Pancreas (tissue), 10 donors: ENCODE measurements around the gene GRPR. TPM values are rescaled to one million over a fixed set of nuclear protein-coding genes. Genes with fewer than 3 reads are reported as not detected.
A peak's percentile ranks its signal among the peaks of the same experiment; 100 is the strongest.

ENCODE experiments used
- ATAC-seq, 4 donors: fragments of 200-7000 bp; cut with Tn5 transposase; one replicate each; pipeline versions ENCODE4 v1.8.0 to v1.9.1; 2020; ENCODE audit warnings: mild to moderate bottlenecking in 4 of 4, moderate library complexity in 4 of 4
- DNase-seq, 6 donors: peaks; one replicate each; pipeline ENCODE4 v3.0.0-alpha.2; 2020
- FAIRE-seq: peaks from 2 replicates; lab custom pipeline; 2012; peaks lifted over from hg19 to GRCh38; lab: Jason Lieb, UNC
- H3K27ac ChIP-seq, 4 donors: fragments of 200-600 bp; sonication (generic); 1 replicate in 3 of 4; 2 replicates in 1 of 4; pipeline versions ENCODE4 v1.5.0 to v1.8.0; 2020
- H3K27me3 ChIP-seq, 4 donors: fragments of 200-600 bp; one replicate each; pipeline ENCODE4 v1.8.0; 2021
- H3K36me3 ChIP-seq, 3 donors: fragments of 200-600 bp; sonication (generic) in 1 of 3; one replicate each; pipeline versions ENCODE4 v1.5.0 to v1.8.0; 2020 to 2021
- H3K4me1 ChIP-seq, 3 donors: fragments of 200-600 bp; one replicate each; pipeline ENCODE4 v1.8.0; 2021
- H3K4me3 ChIP-seq, 4 donors: fragments of 200-600 bp; sonication (generic) in 2 of 4; one replicate each; pipeline versions ENCODE4 v1.5.0 to v1.8.0; 2020 to 2021
- H3K9me3 ChIP-seq, 4 donors: fragments of 200-600 bp; one replicate each; pipeline ENCODE4 v1.8.0; 2021
- WGBS, 2 donors: extraction: QIAGEN DNeasy Blood & Tissue Kit; methylation state at CpG; one replicate each; pipeline ENCODE4 v1.1.7; 2013; 5-methylcytosine and 5-hydroxymethylcytosine counted together
- intact Hi-C, 3 donors: fragments of 100-400 bp; cut with DNase I; formaldehyde crosslinking; loops; one replicate each; pipeline versions ENCODE4 v1.11.1 to v1.14.2; 2022
- polyA plus RNA-seq, 2 donors: library from polyadenylated mRNA; stranded (reverse); fragments of 200-250 nt; gene quantifications; one replicate each; pipeline ENCODE4 v1.2.3, GENCODE V29; 2013
- total RNA-seq, 6 donors: library from RNA; stranded (reverse); fragmentation: NEBNext Ultra II Directional in 4 of 6; extraction: Animal tissue kit (Norgen Biotek cat#: 25700) in 4 of 6; gene quantifications; one replicate each; pipeline versions ENCODE4 v1.2.1 to v1.2.4, GENCODE V29; 2021 to 2023
- TF ChIP-seq, protein P1 (sequence below), 4 donors: fragments of 200-600 bp; sonication (generic) in 3 of 4; IDR thresholded peaks; one replicate each; pipeline versions ENCODE4 v1.5.0 to v1.8.0; 2021; ENCODE audit warnings: antibody characterized with exemption in 4 of 4
- donor health status: healthy with polysubstance abuse.
- donor health status: DM: no; HTN: no; CAD: no; lungs with moderate emphysema.
- donor health status: DM: no; HTN: no; CAD: no.
- donor health status: control.
- donor health status: control.
- donor health status: Bipolar disorder and iron deficiency.
- donor health status: DM: yes; HTN: yes; CAD: no.
- donor health status: DM: no; HTN: no; CAD: no.
- donor health status: DM: no; HTN: no; CAD: no.
- donor health status: DM: yes; HTN: yes; CAD: no.

Gene GRPR
- total and polyA plus RNA-seq, 8 donors: 1.4 to 32.4 (median 8.2) TPM

DNA sequence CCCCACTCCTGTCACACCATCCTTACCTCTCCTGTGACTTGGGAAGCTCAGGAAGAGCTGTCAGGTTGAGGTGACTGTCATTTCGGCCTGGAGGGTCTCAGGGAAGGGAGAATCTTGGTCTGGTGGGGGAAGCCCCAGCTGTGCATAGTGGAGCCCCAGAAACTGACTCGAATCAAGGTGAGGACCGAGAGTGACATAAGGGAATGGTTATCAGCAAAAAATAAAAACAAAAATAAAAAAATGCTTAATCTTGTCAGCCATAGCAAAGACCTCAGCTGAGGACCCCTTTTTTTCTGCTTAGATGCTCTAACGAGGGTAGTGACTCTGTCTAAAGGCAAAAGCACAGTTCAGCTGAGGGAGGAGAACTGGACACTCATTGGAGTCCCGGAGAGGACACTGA, 43.8 kb downstream of the GRPR start, which contains the start of gene MAGEB17:
TSS of gene MAGEB17 (plus strand) at position 301 of the 400 bp plus-strand sequence. CDS start 2,902 bp downstream, outside the sequence.
- 56 to 70% methylated on average over 5 of the region's 5 CpGs for WGBS, 2 donors
- Histone ChIP-seq H3K4me3 (no peak within 1 kb of the TSS), H3K27me3 (no peaks in the 10 kb centered on the region), H3K27ac (no peak within 1 kb of the TSS), H3K4me1 (no peaks in the 10 kb centered on the region), H3K36me3 (no peaks in the 10 kb centered on the region), H3K9me3 (no peaks in the 10 kb centered on the region)
- no peak for ATAC-seq
- intact Hi-C loops: no loop called here
- no peak for FAIRE-seq
- DNase-seq: peak in 1 of 6 donors; percentile 17
- TF ChIP-seq, protein P1, sequence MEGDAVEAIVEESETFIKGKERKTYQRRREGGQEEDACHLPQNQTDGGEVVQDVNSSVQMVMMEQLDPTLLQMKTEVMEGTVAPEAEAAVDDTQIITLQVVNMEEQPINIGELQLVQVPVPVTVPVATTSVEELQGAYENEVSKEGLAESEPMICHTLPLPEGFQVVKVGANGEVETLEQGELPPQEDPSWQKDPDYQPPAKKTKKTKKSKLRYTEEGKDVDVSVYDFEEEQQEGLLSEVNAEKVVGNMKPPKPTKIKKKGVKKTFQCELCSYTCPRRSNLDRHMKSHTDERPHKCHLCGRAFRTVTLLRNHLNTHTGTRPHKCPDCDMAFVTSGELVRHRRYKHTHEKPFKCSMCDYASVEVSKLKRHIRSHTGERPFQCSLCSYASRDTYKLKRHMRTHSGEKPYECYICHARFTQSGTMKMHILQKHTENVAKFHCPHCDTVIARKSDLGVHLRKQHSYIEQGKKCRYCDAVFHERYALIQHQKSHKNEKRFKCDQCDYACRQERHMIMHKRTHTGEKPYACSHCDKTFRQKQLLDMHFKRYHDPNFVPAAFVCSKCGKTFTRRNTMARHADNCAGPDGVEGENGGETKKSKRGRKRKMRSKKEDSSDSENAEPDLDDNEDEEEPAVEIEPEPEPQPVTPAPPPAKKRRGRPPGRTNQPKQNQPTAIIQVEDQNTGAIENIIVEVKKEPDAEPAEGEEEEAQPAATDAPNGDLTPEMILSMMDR (IDR thresholded peaks at IDR 0.05): no peak

DNA sequence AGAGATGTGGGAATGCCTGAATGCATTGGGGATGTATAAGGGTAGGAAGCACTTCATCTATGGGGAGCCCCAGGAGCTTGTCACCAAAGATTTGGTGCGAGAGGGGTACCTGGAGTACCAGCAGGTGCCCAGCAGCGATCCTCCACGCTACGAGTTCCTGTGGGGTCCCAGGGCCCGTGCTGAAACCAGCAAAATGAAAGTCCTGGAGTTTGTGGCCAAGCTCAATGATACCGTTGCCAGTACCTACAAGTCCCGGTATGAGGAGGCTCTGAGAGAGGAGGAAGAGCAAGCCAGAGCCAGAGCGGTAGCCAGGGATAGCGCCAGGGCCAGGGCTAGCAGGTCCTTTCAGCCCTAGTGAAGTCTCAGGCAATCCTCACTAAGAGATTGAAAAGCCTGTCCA, 47.7 kb downstream of the GRPR start:
- Histone ChIP-seq H3K4me3 (no peak overlapping the region), H3K27ac (no peak overlapping the region), H3K4me1 (no peaks in the 10 kb centered on the region), H3K36me3 (no peaks in the 10 kb centered on the region), H3K27me3 (no peaks in the 10 kb centered on the region), H3K9me3 (no peaks in the 10 kb centered on the region)
- WGBS, 2 donors: 96 to 97% methylated on average over 9 of the region's 9 CpGs
- FAIRE-seq: no peak
- intact Hi-C loops: no loop called here
- DNase-seq: peak in 1 of 6 donors; percentile 23
- TF ChIP-seq, protein P1 (IDR thresholded peaks at IDR 0.05): no peak
- ATAC-seq: no peak

GRCh38 chrX:16171944-16172343, 48.6 kb downstream of the GRPR start:
- Histone ChIP-seq H3K9me3 (no peaks in the 10 kb centered on the region), H3K27me3 (no peaks in the 10 kb centered on the region), H3K4me1 (no peaks in the 10 kb centered on the region), H3K27ac (no peak overlapping the region), H3K4me3 (no peak overlapping the region), H3K36me3 (no peaks in the 10 kb centered on the region)
- no peak for ATAC-seq
- 81 to 88% methylated on average over 4 of the region's 4 CpGs for WGBS, 2 donors
- no peak for FAIRE-seq
- intact Hi-C loops: no loop called here
- TF ChIP-seq, protein P1 (IDR thresholded peaks at IDR 0.05): no peak
- peak in 1 of 6 donors; percentile 22 for DNase-seq

- Histone ChIP-seq H3K4me1 (no peaks in the 10 kb centered on the region), H3K36me3 (no peaks in the 10 kb centered on the region), H3K9me3 (no peaks in the 10 kb centered on the region), H3K27me3 (no peaks in the 10 kb centered on the region), H3K4me3 (no peak overlapping the region), H3K27ac (no peak overlapping the region)
- DNase-seq: peak in 1 of 6 donors; percentile 5
- ATAC-seq: no peak
- WGBS, 2 donors: 97% methylated on average over 3 of the region's 3 CpGs
- TF ChIP-seq, protein P1 (IDR thresholded peaks at IDR 0.05): no peak
- intact Hi-C loops: no loop called here
- no peak for FAIRE-seq
These were observed 49.0 kb downstream of the GRPR start for GRCh38 chrX:16172391-16172790.

GRCh38 chrX:16175329-16176061, 52.1 kb downstream of the GRPR start:
- intact Hi-C loops: no loop called here
- Histone ChIP-seq H3K36me3 (no peaks in the 10 kb centered on the region), H3K27me3 (no peaks in the 10 kb centered on the region), H3K4me1 (no peaks in the 10 kb centered on the region), H3K9me3 (no peaks in the 10 kb centered on the region), H3K27ac (no peak overlapping the region), H3K4me3 (no peak overlapping the region)
- WGBS, 2 donors: 46 to 57% methylated on average over 3 of the region's 3 CpGs
- ATAC-seq (no peak), DNase-seq (no peak), FAIRE-seq (no peak)
- TF ChIP-seq, protein P1 (IDR thresholded peaks at IDR 0.05): no peak
